HL-60 (cell line): ENCODE measurements around the gene ANGEL2.
"Not testable (repeated sequence)": the region's sequence is repeated elsewhere in the genome, so short reads cannot be mapped to it uniquely, and the experiment has no call there.

Experiments used
- DNase-seq, 2 experiments: peaks; one replicate each; pipeline ENCODE4 v3.0.0-alpha.2; 2010 to 2020; ENCODE audit warnings: low read depth in 1 of 2, low spot score in 1 of 2
- H3K27ac ChIP-seq: fragments of 250-450 bp; sonication (Bioruptor Pico); replicated peaks from 2 replicates; pipeline ENCODE4 v1.5.1; 2020; ENCODE audit warnings: mild to moderate bottlenecking, moderate library complexity
- H3K27me3 ChIP-seq: fragments of 250-450 bp; sonication (Bioruptor Pico); 2 replicates; pipeline ENCODE4 v1.5.1; 2021; ENCODE audit warnings: mild to moderate bottlenecking, moderate library complexity; ENCODE audit not compliant: insufficient read depth, poor library complexity, severe bottlenecking
- H3K4me3 ChIP-seq: replicated peaks from 2 replicates; pipeline ENCODE4 v1.5.1; 2011; ENCODE audit warnings: mild to moderate bottlenecking, control low read depth, low read length; ENCODE audit not compliant: insufficient read depth
- GABPA ChIP-seq: IDR thresholded peaks from 2 replicates; pipeline ENCODE4 v1.6.1; 2012; ENCODE audit warnings: low read depth
- POLR2AphosphoS5 ChIP-seq: IDR thresholded peaks from 2 replicates; pipeline ENCODE4 v1.6.1; 2012; ENCODE audit warnings: low read depth
- SPI1 ChIP-seq: IDR thresholded peaks from 2 replicates; pipeline ENCODE4 v1.6.1; 2012; ENCODE audit warnings: low read depth, mild to moderate bottlenecking, borderline replicate concordance
- TF ChIP-seq, protein P1 (sequence below): IDR thresholded peaks from 2 replicates; pipeline ENCODE4 v1.6.1; 2012; ENCODE audit warnings: low read depth; ENCODE audit not compliant: insufficient replicate concordance
- TF ChIP-seq, protein P2 (sequence below): IDR thresholded peaks from one replicate; pipeline ENCODE4 v1.5.1; 2011; ENCODE audit warnings: low read length, control low read depth, inconsistent platforms; ENCODE audit not compliant: insufficient read depth

ANGEL2 gene

DNA sequence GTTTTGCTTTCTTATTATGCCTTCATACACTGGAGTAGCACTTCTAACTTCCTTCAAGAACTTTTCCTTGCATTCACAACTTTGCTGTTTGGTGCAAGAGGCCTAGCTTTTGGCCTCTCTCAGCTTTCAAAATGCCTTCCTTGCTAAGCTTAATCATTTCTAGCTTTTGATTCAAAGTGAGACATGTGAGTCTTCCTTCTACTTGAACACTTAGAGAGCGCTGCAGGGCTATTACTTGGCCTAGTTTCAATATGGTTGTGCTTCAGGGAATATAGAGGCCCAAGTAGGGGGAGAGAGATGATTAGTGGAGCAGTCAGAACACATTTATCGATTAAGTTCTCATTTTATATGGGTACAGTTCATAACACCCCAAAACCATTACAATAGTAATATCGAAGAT is 12.4 kb downstream of the ANGEL2 start:
- Histone ChIP-seq H3K4me3 (no peak overlapping the region), H3K27ac (no peak overlapping the region)
- DNase-seq, result no peak

DNA sequence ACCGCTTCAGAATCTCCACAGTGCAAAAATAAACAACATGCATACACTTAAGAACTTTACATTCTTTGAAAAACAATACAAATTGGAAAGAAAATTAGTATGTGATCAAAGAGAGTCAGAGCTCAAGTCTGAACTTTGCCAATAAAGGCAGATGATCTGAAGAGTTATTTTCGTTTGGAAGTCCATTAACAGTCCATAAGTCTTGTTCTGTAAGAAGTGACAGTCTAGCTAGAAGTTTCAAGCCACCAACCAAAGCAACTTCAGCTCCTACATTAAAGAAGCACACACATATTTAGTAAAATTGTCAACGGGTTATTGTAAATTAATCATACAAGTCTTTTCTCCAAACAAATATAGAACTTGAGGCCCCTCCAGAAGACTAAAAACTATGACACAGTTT is 20.7 kb downstream of the ANGEL2 start:
- Histone ChIP-seq H3K4me3 (no peak overlapping the region), H3K27me3 (no peaks in the 10 kb centered on the region), H3K27ac (no peak overlapping the region)
- TF ChIP-seq GABPA (no peak), SPI1 (no peak), POLR2AphosphoS5 (no peak)
- TF ChIP-seq, protein P1, sequence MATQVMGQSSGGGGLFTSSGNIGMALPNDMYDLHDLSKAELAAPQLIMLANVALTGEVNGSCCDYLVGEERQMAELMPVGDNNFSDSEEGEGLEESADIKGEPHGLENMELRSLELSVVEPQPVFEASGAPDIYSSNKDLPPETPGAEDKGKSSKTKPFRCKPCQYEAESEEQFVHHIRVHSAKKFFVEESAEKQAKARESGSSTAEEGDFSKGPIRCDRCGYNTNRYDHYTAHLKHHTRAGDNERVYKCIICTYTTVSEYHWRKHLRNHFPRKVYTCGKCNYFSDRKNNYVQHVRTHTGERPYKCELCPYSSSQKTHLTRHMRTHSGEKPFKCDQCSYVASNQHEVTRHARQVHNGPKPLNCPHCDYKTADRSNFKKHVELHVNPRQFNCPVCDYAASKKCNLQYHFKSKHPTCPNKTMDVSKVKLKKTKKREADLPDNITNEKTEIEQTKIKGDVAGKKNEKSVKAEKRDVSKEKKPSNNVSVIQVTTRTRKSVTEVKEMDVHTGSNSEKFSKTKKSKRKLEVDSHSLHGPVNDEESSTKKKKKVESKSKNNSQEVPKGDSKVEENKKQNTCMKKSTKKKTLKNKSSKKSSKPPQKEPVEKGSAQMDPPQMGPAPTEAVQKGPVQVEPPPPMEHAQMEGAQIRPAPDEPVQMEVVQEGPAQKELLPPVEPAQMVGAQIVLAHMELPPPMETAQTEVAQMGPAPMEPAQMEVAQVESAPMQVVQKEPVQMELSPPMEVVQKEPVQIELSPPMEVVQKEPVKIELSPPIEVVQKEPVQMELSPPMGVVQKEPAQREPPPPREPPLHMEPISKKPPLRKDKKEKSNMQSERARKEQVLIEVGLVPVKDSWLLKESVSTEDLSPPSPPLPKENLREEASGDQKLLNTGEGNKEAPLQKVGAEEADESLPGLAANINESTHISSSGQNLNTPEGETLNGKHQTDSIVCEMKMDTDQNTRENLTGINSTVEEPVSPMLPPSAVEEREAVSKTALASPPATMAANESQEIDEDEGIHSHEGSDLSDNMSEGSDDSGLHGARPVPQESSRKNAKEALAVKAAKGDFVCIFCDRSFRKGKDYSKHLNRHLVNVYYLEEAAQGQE, result no peak
- TF ChIP-seq, protein P2, sequence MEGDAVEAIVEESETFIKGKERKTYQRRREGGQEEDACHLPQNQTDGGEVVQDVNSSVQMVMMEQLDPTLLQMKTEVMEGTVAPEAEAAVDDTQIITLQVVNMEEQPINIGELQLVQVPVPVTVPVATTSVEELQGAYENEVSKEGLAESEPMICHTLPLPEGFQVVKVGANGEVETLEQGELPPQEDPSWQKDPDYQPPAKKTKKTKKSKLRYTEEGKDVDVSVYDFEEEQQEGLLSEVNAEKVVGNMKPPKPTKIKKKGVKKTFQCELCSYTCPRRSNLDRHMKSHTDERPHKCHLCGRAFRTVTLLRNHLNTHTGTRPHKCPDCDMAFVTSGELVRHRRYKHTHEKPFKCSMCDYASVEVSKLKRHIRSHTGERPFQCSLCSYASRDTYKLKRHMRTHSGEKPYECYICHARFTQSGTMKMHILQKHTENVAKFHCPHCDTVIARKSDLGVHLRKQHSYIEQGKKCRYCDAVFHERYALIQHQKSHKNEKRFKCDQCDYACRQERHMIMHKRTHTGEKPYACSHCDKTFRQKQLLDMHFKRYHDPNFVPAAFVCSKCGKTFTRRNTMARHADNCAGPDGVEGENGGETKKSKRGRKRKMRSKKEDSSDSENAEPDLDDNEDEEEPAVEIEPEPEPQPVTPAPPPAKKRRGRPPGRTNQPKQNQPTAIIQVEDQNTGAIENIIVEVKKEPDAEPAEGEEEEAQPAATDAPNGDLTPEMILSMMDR, result no peak
- DNase-seq, result no peak

More for the DNA sequence above, 12.4 kb downstream of the ANGEL2 start:
- H3K27me3 ChIP-seq, result no peaks in the 10 kb centered on the region
- TF ChIP-seq, protein P2, result no peak
- TF ChIP-seq SPI1 (no peak), POLR2AphosphoS5 (no peak), GABPA (no peak)
- TF ChIP-seq, protein P1, result no peak

DNA sequence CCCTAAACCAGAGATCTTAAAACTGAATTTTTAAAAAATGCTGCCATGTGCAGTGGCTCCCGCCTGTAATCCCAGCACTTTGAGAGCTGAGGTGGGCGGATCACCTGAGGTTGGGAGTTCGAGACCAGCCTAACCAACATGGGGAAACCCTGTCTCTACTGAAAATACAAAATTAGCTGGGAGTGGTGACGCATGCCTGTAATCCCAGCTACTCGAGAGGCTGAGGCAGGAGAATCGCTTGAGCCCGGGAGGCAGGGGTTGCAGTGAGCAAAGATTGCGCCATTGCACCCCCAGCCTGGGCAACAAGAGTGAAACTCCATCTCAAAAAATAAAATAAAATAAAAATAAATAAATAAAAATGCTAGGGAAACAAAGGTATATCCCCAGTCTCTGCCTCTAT is 21.7 kb downstream of the ANGEL2 start:
- H3K27ac ChIP-seq, DNase-seq, H3K4me3 ChIP-seq, H3K27me3 ChIP-seq: not testable (repeated sequence)

DNA sequence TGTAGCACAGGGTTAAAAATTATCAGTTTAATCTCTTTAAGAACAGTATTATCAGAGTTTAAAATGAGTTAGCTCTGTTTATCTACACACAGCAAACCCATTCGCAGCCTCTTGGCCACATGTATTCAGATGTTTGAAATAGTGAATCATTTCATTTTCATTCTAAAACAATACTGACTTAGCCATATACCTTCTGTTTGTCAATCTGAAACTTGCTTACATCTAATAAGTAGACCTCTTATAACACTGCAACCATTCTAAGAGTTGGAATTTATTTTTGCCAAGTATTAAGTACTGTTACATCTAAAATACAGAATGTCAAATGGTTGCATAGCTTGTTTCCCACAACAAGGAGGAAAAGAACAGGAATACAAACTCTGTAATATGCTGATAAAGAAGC is 25.4 kb downstream of the ANGEL2 start:
- no peak for TF ChIP-seq SPI1
- no peak for DNase-seq
- no peak overlapping the region for H3K4me3 ChIP-seq
- no peaks in the 10 kb centered on the region for H3K27me3 ChIP-seq
- no peak overlapping the region for H3K27ac ChIP-seq

DNA sequence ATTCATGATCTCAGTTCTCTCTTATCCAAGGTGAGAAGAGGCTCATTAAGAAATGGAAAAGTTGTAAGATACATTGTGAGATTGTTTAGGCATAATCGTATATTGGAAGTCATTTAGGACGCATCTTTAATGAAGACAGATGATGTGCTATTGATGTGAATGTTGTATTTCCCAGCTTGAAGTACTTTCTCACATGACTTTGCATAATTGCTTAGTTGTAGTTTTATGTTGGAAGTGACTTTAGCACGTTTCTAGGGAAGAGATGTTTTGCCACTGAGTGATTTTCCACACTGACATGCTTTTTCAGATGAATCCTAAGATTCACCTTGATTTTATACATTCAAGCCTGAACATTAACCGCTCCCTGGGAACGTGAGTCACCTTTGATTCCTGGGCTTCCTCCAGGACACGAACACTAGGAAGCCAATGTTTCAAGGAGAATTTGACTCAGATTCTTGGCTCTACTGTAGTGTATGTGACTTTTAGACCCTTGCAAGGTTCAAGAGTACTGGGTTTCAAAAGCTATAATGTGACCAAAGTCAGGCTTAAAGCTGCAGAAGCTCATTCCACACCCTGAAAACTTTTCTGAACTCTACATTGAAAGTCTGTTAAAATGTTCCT is 27.9 kb downstream of the ANGEL2 start:
- DNase-seq, result no peak
- no peak for TF ChIP-seq SPI1
- TF ChIP-seq, protein P2, result no peak
- TF ChIP-seq GABPA, result no peak
- TF ChIP-seq POLR2AphosphoS5, result no peak
- TF ChIP-seq, protein P1, result no peak
- H3K27me3 ChIP-seq, result no peaks in the 10 kb centered on the region
- H3K4me3 ChIP-seq, result no peak overlapping the region
- no peak overlapping the region for H3K27ac ChIP-seq
